CD4-positive, CD25-positive, alpha-beta regulatory T cell (primary cell): Measurements from ENCODE around the gene XPR1. TPM values are rescaled to one million over a fixed set of nuclear protein-coding genes. Genes with fewer than 3 reads are reported as not detected.

Source experiments
- ATAC-seq, 2 donors: fragments of 150-1000 bp; cut with Tn5 transposase; one replicate each; pipeline ENCODE4 v1.10.0; 2021; ENCODE audit warnings: low read depth in 2 of 2, moderate number of reproducible peaks in 2 of 2, moderate library complexity in 1 of 2
- DNase-seq, 3 donors: peaks; one replicate each; pipeline versions ENCODE4 v3.0.0 to v3.0.0-alpha.2; 2012 to 2022; ENCODE audit warnings: mixed read lengths in 1 of 3
- H3K27ac ChIP-seq: one replicate; pipeline ENCODE4 v1.7.0; 2013; ENCODE audit warnings: mild to moderate bottlenecking, low read length; ENCODE audit not compliant: insufficient read depth, poor library complexity, severe bottlenecking
- H3K27me3 ChIP-seq: one replicate; pipeline ENCODE4 v1.7.0; 2013; ENCODE audit warnings: low read length; ENCODE audit not compliant: control insufficient read depth, insufficient read depth
- H3K36me3 ChIP-seq: one replicate; pipeline ENCODE4 v1.7.0; 2013; ENCODE audit warnings: mild to moderate bottlenecking, low read length, moderate library complexity; ENCODE audit not compliant: control insufficient read depth, insufficient read depth
- H3K4me1 ChIP-seq: 2 replicates; pipeline ENCODE4 v1.7.0; 2013; ENCODE audit warnings: mild to moderate bottlenecking, low read length; ENCODE audit not compliant: insufficient read depth, control insufficient read depth, poor library complexity, severe bottlenecking
- H3K4me3 ChIP-seq: one replicate; pipeline ENCODE4 v1.7.0; 2013; ENCODE audit warnings: low read depth, mild to moderate bottlenecking, low read length, moderate library complexity
- H3K9me3 ChIP-seq, 2 experiments: 1 replicate in 1 of 2; 2 replicates in 1 of 2; pipeline ENCODE4 v1.7.0; 2013; ENCODE audit warnings: low read length in 2 of 2, mild to moderate bottlenecking in 1 of 2, moderate library complexity in 1 of 2; ENCODE audit not compliant: control insufficient read depth in 2 of 2
- H3K27ac Mint-ChIP-seq, 3 donors: one replicate each; pipeline ENCODE4 v1.8.0; 2020 to 2022; ENCODE audit warnings: mild to moderate bottlenecking in 3 of 3, mixed read lengths in 3 of 3, moderate library complexity in 2 of 3
- H3K27me3 Mint-ChIP-seq: one replicate; pipeline ENCODE4 v1.8.0; 2022; ENCODE audit warnings: mild to moderate bottlenecking, mixed read lengths
- H3K36me3 Mint-ChIP-seq: one replicate; pipeline ENCODE4 v1.8.0; 2020; ENCODE audit warnings: mixed read lengths
- H3K4me1 Mint-ChIP-seq, 4 donors: one replicate each; pipeline ENCODE4 v1.8.0; 2020 to 2022; ENCODE audit warnings: mixed read lengths in 4 of 4, mild to moderate bottlenecking in 1 of 4
- H3K4me3 Mint-ChIP-seq, 4 donors: one replicate each; pipeline ENCODE4 v1.8.0; 2020 to 2022; ENCODE audit warnings: mild to moderate bottlenecking in 4 of 4, mixed read lengths in 4 of 4, moderate library complexity in 3 of 4
- H3K9me3 Mint-ChIP-seq, 7 donors: one replicate each; pipeline ENCODE4 v1.8.0; 2020 to 2022; ENCODE audit warnings: mixed read lengths in 7 of 7, mild to moderate bottlenecking in 3 of 7, moderate library complexity in 2 of 7
- polyA plus RNA-seq, 4 donors: library from polyadenylated mRNA; unstranded; fragments of 300-500 nt; fragmentation: Illumina TruSeq; gene quantifications; one replicate each; pipeline ENCODE4 v1.2.3, GENCODE V29; 2021
- total RNA-seq: library from RNA; stranded (reverse); gene quantifications from one replicate; pipeline ENCODE4 v1.2.3, GENCODE V29; 2022

XPR1 gene
- total and polyA plus RNA-seq, 5 donors from 2014 or later, result 6.4 to 24.2 (median 11.1) TPM

GRCh38 chr1:180609643-180610555 lies 21.9 kb upstream of the XPR1 start:
- ATAC-seq, result no peak
- Mint-ChIP-seq H3K36me3 (no peaks in the 10 kb centered on the region), H3K9me3 (peaks cover 0 to 2% (median 0%) of the 10 kb centered on the region in 7 donors), H3K27ac (peak overlapping the region in 1 of 3 donors; percentile 72), H3K4me3 (no peak overlapping the region), H3K27me3 (peaks cover 5% of the 10 kb centered on the region), H3K4me1 (peaks cover 0 to 8% (median 4%) of the 10 kb centered on the region in 4 donors)
- Histone ChIP-seq H3K4me3 (no peak overlapping the region), H3K4me1 (no peaks in the 10 kb centered on the region), H3K27ac (no peak overlapping the region), H3K36me3 (no peaks in the 10 kb centered on the region), H3K9me3 (no peaks in the 10 kb centered on the region), H3K27me3 (peaks cover 5% of the 10 kb centered on the region)
- peak in 1 of 3 donors; percentile 11 for DNase-seq

GRCh38 chr1:180610556-180611015 lies 21.2 kb upstream of the XPR1 start:
- Histone ChIP-seq H3K27me3 (peaks cover 5% of the 10 kb centered on the region), H3K9me3 (no peaks in the 10 kb centered on the region), H3K27ac (no peak overlapping the region), H3K36me3 (no peaks in the 10 kb centered on the region), H3K4me1 (no peaks in the 10 kb centered on the region), H3K4me3 (no peak overlapping the region)
- no peak for ATAC-seq
- Mint-ChIP-seq H3K4me3 (no peak overlapping the region), H3K9me3 (peaks cover 0 to 2% (median 0%) of the 10 kb centered on the region in 7 donors), H3K36me3 (no peaks in the 10 kb centered on the region), H3K27me3 (peaks cover 5% of the 10 kb centered on the region), H3K4me1 (peaks cover 0 to 8% (median 4%) of the 10 kb centered on the region in 4 donors), H3K27ac (no peak overlapping the region)
- no peak for DNase-seq

DNA sequence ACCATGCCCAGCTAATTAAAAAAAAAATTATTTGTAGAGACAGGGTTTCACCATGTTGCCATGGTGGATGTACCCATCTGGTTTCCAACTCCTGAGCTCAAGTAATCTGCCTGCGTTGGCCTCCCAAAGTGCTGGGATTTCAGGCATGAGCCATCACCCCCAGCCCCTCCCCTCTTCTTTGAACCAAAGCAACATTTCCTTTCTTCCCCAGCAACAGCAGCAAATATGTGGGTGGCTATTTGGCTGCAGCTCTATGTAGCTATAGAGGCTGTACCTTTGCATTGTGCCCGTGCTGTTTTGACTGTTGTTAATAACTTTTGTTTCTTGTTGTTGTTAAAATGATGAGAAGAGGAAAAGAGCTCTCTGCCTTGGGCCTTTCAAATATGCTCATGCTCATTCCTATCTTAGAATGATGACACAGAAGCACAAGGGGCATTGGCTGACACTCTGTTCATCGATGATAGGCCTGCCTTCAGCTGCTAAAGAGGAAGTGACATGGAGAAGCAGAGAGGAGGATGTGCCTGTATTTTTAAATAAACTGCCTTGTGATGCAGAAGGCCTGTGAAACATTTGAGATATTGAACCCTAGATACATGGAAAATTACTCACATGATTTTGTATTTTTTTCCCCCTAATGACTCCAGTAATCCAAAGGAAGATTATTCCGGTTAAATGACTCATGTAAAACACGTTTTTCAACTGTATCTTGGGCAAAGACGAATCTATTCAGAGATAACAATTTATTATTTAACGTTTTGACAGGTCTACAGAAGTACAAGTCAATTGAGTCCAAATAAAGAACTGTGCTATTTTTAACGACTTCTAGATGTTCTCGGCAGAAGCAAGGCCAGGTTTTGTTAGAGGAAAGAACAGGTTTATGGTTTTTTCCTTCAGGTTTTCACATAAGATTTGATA lies 20.5 kb upstream of the XPR1 start:
- peaks cover 0 to 2% (median 0%) of the 10 kb centered on the region in 7 donors for H3K9me3 Mint-ChIP-seq
- no peaks in the 10 kb centered on the region for H3K36me3 ChIP-seq
- ATAC-seq, result no peak
- no peak overlapping the region for H3K4me3 Mint-ChIP-seq
- no peak overlapping the region for H3K27ac Mint-ChIP-seq
- no peak overlapping the region for H3K27ac ChIP-seq
- no peaks in the 10 kb centered on the region for H3K4me1 ChIP-seq
- H3K27me3 ChIP-seq, result peaks cover 5% of the 10 kb centered on the region
- DNase-seq, result peak in 1 of 3 donors; percentile 26
- H3K9me3 ChIP-seq, result no peaks in the 10 kb centered on the region
- H3K36me3 Mint-ChIP-seq, result no peaks in the 10 kb centered on the region
- H3K4me1 Mint-ChIP-seq, result peaks cover 0 to 8% (median 4%) of the 10 kb centered on the region in 4 donors
- H3K4me3 ChIP-seq, result no peak overlapping the region
- no peaks in the 10 kb centered on the region for H3K27me3 Mint-ChIP-seq

GRCh38 chr1:180612632-180613031 lies 19.2 kb upstream of the XPR1 start:
- Histone ChIP-seq H3K9me3 (no peaks in the 10 kb centered on the region), H3K27ac (no peak overlapping the region), H3K27me3 (no peaks in the 10 kb centered on the region), H3K36me3 (no peaks in the 10 kb centered on the region), H3K4me3 (no peak overlapping the region), H3K4me1 (no peaks in the 10 kb centered on the region)
- Mint-ChIP-seq H3K36me3 (no peaks in the 10 kb centered on the region), H3K4me1 (peaks cover 0 to 8% (median 4%) of the 10 kb centered on the region in 4 donors), H3K27ac (no peak overlapping the region), H3K9me3 (peaks cover 0 to 2% (median 0%) of the 10 kb centered on the region in 7 donors), H3K27me3 (no peaks in the 10 kb centered on the region), H3K4me3 (peak overlapping the region in 1 of 4 donors; percentile 45)
- DNase-seq, result no peak
- no peak for ATAC-seq

DNA sequence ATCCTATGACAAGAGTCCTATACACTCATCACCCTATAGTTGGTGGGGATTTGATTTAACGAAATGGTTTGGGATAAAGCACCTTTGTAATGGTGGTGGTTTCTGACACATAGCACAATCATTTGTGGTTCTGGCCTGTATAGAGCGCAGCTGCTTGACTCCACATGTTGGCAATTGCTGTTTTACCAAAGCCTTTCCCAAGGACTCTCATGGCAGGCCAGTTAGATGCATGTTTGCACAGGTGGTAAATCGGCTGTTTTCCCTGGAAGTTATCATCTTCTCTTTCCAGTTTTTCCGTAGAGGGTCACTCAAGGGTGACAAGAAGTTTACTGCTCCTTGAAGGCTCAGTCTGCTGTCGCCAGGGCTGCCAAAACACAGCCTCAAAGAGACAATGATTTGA lies 17.1 kb upstream of the XPR1 start:
- H3K9me3 ChIP-seq, result no peaks in the 10 kb centered on the region
- Mint-ChIP-seq H3K27ac (no peak overlapping the region), H3K4me1 (peaks cover 0 to 7% (median 3%) of the 10 kb centered on the region in 4 donors), H3K27me3 (no peaks in the 10 kb centered on the region), H3K36me3 (no peaks in the 10 kb centered on the region), H3K9me3 (peaks cover 0 to 2% (median 0%) of the 10 kb centered on the region in 7 donors), H3K4me3 (no peak overlapping the region)
- H3K4me1 ChIP-seq, result no peaks in the 10 kb centered on the region
- no peak overlapping the region for H3K27ac ChIP-seq
- DNase-seq (no peak), ATAC-seq (no peak)
- no peaks in the 10 kb centered on the region for H3K36me3 ChIP-seq
- H3K27me3 ChIP-seq, result no peaks in the 10 kb centered on the region
- no peak overlapping the region for H3K4me3 ChIP-seq

DNA sequence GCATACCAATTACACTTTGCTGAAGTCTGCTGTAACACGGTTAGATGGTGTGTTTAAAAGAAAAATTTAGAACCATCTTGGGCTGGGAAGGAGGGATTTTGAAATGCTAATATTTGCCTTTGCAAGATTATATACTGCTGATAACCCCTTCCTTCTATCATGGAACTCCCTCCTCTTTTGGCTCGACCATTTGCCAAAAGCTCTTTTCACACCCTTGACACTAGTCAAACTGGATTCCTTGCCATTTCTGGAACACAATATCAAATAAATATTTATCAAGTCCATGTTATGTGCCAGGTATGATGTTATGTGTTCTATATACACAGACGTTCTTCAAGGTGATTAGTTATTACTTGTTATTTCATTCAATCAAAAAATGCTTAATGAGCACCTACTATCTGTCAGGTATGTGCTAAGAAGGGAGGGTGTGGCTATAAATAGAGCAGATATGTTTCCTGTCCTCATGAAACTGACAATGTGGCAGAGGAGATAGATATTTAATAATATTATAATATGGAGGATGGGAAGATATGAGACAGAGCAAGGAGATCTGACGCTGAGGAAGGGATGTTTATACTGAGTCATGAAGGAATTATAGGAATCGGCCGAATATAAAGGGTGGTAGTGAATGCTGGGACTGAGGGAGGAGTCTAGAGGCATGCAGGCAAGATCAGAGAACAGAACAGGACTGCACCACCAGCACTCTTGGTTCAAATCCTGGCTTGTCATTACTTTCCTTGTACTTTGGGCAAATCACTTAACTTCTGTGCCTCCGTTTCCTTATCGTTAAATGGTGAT lies 16.1 kb upstream of the XPR1 start:
- H3K27me3 ChIP-seq, result no peaks in the 10 kb centered on the region
- H3K4me3 ChIP-seq, result no peak overlapping the region
- ATAC-seq (no peak), DNase-seq (no peak)
- no peaks in the 10 kb centered on the region for H3K9me3 ChIP-seq
- no peaks in the 10 kb centered on the region for H3K27me3 Mint-ChIP-seq
- no peak overlapping the region for H3K4me3 Mint-ChIP-seq
- H3K4me1 ChIP-seq, result no peaks in the 10 kb centered on the region
- no peaks in the 10 kb centered on the region for H3K36me3 ChIP-seq
- no peaks in the 10 kb centered on the region for H3K36me3 Mint-ChIP-seq
- no peak overlapping the region for H3K27ac Mint-ChIP-seq
- peaks cover 0 to 2% (median 0%) of the 10 kb centered on the region in 7 donors for H3K9me3 Mint-ChIP-seq
- no peak overlapping the region for H3K27ac ChIP-seq
- peaks cover 0 to 6% (median 1%) of the 10 kb centered on the region in 4 donors for H3K4me1 Mint-ChIP-seq

DNA sequence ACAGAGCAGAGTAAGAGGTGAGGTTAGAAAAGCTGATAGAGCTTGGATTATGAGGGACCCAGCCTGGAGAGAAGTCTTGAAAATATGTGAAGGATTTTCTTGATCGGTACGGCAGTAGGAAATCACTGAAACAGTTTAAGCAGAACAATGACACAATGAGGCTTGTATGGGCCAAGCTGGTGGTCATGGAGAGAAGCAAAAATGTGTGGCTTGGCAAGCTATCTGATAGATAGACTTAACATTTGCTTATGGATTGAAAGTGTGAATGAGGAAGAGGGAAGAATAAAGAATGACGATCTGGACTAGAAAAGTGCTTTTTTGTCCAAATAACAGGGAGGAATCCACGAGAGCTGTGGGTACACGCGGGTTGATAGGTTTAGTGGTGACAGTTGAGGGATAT lies 15.4 kb upstream of the XPR1 start:
- Histone ChIP-seq H3K27me3 (no peaks in the 10 kb centered on the region), H3K4me1 (no peaks in the 10 kb centered on the region), H3K4me3 (no peak overlapping the region), H3K36me3 (no peaks in the 10 kb centered on the region), H3K9me3 (no peaks in the 10 kb centered on the region), H3K27ac (no peak overlapping the region)
- H3K27me3 Mint-ChIP-seq, result no peaks in the 10 kb centered on the region
- no peaks in the 10 kb centered on the region for H3K9me3 Mint-ChIP-seq
- no peak overlapping the region for H3K4me3 Mint-ChIP-seq
- H3K27ac Mint-ChIP-seq, result no peak overlapping the region
- no peak for ATAC-seq
- no peaks in the 10 kb centered on the region for H3K36me3 Mint-ChIP-seq
- peaks cover 0 to 2% (median under 1%) of the 10 kb centered on the region in 4 donors for H3K4me1 Mint-ChIP-seq
- DNase-seq, result no peak
